Vagina (tissue), 2 donors: ENCODE results near the gene SHTN1.

Source experiments
- POLR2A ChIP-seq, 2 donors: fragments of 450-650 bp; IDR thresholded peaks; one replicate each; pipeline ENCODE4 v1.6.1; 2017; ENCODE audit warnings: antibody characterized with exemption in 2 of 2, mild to moderate bottlenecking in 2 of 2, moderate library complexity in 2 of 2
- TF ChIP-seq, protein P1 (sequence below), 3 experiments: fragments of 450-650 bp in 2 of 3; fragments of 200-600 bp in 1 of 3; sonication (generic) in 1 of 3; IDR thresholded peaks; one replicate each; pipeline ENCODE4 v1.5.1; 2017 to 2019; ENCODE audit warnings: antibody characterized with exemption in 3 of 3, mild to moderate bottlenecking in 2 of 3, moderate library complexity in 2 of 3

DNA sequence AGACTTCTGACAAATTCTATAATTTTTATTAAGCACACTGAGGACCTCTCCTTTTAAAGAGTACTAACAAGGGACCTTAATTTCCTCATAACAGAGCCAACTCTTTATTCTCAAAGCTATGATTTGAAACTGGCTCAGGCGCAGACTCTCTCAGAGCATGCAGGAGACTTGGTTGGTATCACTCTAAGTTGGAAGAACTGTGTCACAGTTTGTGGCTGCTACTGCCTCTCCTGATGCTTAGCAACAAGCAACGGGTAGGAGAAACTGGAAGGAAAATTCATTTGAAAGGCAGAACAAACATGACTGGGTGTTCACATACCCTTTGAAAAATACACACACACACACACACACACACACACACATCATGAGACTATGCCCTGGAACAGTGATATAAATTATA is 122.3 kb downstream of the SHTN1 start:
- TF ChIP-seq, protein P1, sequence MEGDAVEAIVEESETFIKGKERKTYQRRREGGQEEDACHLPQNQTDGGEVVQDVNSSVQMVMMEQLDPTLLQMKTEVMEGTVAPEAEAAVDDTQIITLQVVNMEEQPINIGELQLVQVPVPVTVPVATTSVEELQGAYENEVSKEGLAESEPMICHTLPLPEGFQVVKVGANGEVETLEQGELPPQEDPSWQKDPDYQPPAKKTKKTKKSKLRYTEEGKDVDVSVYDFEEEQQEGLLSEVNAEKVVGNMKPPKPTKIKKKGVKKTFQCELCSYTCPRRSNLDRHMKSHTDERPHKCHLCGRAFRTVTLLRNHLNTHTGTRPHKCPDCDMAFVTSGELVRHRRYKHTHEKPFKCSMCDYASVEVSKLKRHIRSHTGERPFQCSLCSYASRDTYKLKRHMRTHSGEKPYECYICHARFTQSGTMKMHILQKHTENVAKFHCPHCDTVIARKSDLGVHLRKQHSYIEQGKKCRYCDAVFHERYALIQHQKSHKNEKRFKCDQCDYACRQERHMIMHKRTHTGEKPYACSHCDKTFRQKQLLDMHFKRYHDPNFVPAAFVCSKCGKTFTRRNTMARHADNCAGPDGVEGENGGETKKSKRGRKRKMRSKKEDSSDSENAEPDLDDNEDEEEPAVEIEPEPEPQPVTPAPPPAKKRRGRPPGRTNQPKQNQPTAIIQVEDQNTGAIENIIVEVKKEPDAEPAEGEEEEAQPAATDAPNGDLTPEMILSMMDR (IDR thresholded peaks at IDR 0.05), result no peak
- no peak for TF ChIP-seq POLR2A (IDR thresholded peaks at IDR 0.05)
